Small intestine (tissue), 16 donors: ENCODE measurements around the gene LRRC39. TPM values are rescaled to one million over a fixed set of nuclear protein-coding genes. Genes with fewer than 3 reads are reported as not detected.
"Not testable (repeated sequence)": the region's sequence is repeated elsewhere in the genome, so short reads cannot be mapped to it uniquely, and the experiment has no call there.

Experiments used
- DNase-seq, 2 donors: peaks; one replicate each; pipeline versions ENCODE4 v3.0.0 to v3.0.0-alpha.2; 2013
- FAIRE-seq: peaks from 2 replicates; lab custom pipeline; 2012; peaks lifted over from hg19 to GRCh38; lab: Jason Lieb, UNC
- H3K27ac ChIP-seq, 3 donors: one replicate each; pipeline ENCODE4 v1.5.1; 2013; ENCODE audit warnings: low read length in 2 of 3, mild to moderate bottlenecking in 2 of 3, control low read depth in 1 of 3, inconsistent platforms in 1 of 3, low read depth in 1 of 3, moderate library complexity in 1 of 3
- H3K27me3 ChIP-seq, 3 donors: one replicate each; pipeline ENCODE4 v1.6.1; 2013; ENCODE audit warnings: low read length in 3 of 3, inconsistent platforms in 1 of 3; ENCODE audit not compliant: control insufficient read depth in 3 of 3, insufficient read depth in 3 of 3
- H3K36me3 ChIP-seq, 3 donors: one replicate each; pipeline ENCODE4 v1.6.1; 2013; ENCODE audit warnings: low read length in 3 of 3, inconsistent platforms in 1 of 3, low read depth in 1 of 3, mild to moderate bottlenecking in 1 of 3, moderate library complexity in 1 of 3; ENCODE audit not compliant: control insufficient read depth in 3 of 3, insufficient read depth in 2 of 3
- H3K4me1 ChIP-seq, 3 donors: one replicate each; pipeline ENCODE4 v1.6.1; 2013; ENCODE audit warnings: low read length in 2 of 3, inconsistent platforms in 1 of 3, low read depth in 1 of 3, mild to moderate bottlenecking in 1 of 3, moderate library complexity in 1 of 3; ENCODE audit not compliant: control insufficient read depth in 3 of 3, insufficient read depth in 2 of 3
- H3K4me3 ChIP-seq, 3 donors: one replicate each; pipeline ENCODE4 v1.5.1; 2013; ENCODE audit warnings: low read length in 3 of 3, control low read depth in 1 of 3, inconsistent platforms in 1 of 3, low read depth in 1 of 3, mild to moderate bottlenecking in 1 of 3, moderate library complexity in 1 of 3
- H3K9me3 ChIP-seq, 2 donors: one replicate each; pipeline ENCODE4 v1.6.1; 2013; ENCODE audit warnings: low read depth in 1 of 2, low read length in 1 of 2; ENCODE audit not compliant: control insufficient read depth in 2 of 2, insufficient read depth in 1 of 2
- WGBS, 3 donors: extraction: QIAGEN DNeasy Blood & Tissue Kit; methylation state at CpG; one replicate each; pipeline ENCODE4 v1.1.7; 2013; 5-methylcytosine and 5-hydroxymethylcytosine counted together
- long read RNA-seq, 10 donors: transcript quantifications; one replicate each; lab custom pipeline, GENCODE V29; 2026
- polyA plus RNA-seq, 4 donors: library from polyadenylated mRNA; stranded (reverse) in 3 of 4; unstranded in 1 of 4; fragments of 200-250 nt in 3 of 4; fragments of 120-200 nt in 1 of 4; gene quantifications; one replicate each; pipeline versions ENCODE4 v1.2.1 to v1.2.3, GENCODE V29; 2013
- donor health status: healthy with polysubstance abuse.
- donor health status: control.
- donor health status: control.
- donor health status: Bipolar disorder and iron deficiency.
- donor health status: healthy.

The LRRC39 gene
- polyA plus RNA-seq, result 1 to 10 TPM in 3 of 4 donors, under 1 TPM in 1; 0.34 to 2.7 (median 1.4) TPM
- long read RNA-seq, donor 1, result 0 reads
- long read RNA-seq, donor 2, result 0 reads
- long read RNA-seq, donor 3, result 0 reads
- long read RNA-seq, donor 4, result 0 reads
- long read RNA-seq, donor 5, result 0 reads
- long read RNA-seq, donor 6, result 0 reads
- long read RNA-seq, donor 7, result 0 reads
- long read RNA-seq, donor 8, result 0 reads
- long read RNA-seq, donor 9, result 0 reads
- long read RNA-seq, donor 10, result 0 reads

DNA sequence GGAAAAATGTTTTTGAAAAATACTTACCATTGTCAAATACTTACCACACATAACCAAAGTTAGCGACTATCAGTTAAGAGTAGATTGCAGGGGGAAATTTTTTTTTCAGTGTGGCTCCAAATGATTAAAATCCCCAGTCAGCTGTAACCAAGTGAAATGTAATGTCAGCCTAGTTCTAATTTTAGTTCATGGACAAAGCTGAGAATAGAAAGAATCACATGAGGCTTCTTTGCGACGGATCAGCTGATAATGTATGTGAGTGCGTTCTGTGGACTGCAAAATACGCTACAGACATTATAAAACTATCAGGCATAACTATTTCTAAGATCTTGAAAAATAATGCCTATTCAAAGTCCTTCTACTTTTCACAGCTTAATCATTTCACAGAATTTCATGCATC, at the start of gene LRRC39:
Gene LRRC39 (minus strand): TSS at position 166 of the 400 bp plus-strand sequence. CDS start 9,740 bp downstream, outside the sequence.
- no peaks in the 10 kb centered on the region for H3K27me3 ChIP-seq
- H3K27ac ChIP-seq, result no peak within 1 kb of the TSS
- no peak within 1 kb of the TSS for H3K4me3 ChIP-seq
- FAIRE-seq (no peak), DNase-seq (no peak)
- WGBS, 3 donors, result 68 to 75% (median 73%) methylated on average over 5 of the region's 5 CpGs
- no peaks in the 10 kb centered on the region for H3K36me3 ChIP-seq
- peaks cover 0 to 2% of the 10 kb centered on the region in 2 donors for H3K9me3 ChIP-seq
- no peaks in the 10 kb centered on the region for H3K4me1 ChIP-seq

DNA sequence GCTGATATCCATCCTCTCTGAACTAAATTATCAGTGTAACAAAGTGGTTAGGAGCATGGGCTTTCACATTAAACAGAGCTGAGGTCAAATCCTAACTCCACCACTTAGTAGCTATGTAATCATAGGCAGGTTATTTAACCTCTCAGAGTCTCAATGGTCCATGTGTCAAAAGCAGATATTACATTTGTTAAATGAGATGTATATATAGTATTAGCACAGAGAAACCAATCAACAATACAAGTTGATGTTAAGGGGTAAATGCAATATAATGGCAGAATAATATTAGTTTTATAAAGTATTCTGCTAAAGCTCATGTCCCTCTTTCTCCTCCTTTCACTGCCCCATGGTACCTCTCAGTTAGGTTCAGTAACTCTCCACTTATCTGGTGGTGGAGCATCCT, 44.4 kb upstream of the LRRC39 start:
- no peaks in the 10 kb centered on the region for H3K9me3 ChIP-seq
- no peak overlapping the region for H3K4me3 ChIP-seq
- DNase-seq, result no peak
- H3K4me1 ChIP-seq, result no peaks in the 10 kb centered on the region
- H3K27ac ChIP-seq, result no peak overlapping the region
- H3K36me3 ChIP-seq, result peaks cover 2 to 17% (median 3%) of the 10 kb centered on the region in 3 donors
- no peak for FAIRE-seq
- no peaks in the 10 kb centered on the region for H3K27me3 ChIP-seq

DNA sequence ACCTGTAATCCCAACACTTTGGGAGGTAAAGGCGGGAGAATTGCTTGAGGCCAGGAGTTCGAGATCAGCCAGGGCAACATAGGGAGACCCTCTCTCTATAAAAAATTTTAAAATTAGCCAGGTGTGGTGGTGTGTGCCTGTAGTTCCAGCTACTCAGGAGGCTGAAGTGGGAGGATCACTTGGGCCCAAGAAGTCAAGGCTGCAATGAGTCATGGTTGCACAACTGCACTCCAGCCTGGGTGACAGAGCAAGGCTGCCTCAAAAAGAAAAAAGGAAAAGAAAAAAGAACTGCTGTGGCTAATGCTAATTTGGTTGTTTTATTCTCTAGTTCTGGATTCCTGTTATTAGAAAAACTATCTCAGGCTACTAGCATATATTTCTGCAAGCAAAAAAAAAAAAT, 41.8 kb upstream of the LRRC39 start:
- no peaks in the 10 kb centered on the region for H3K27me3 ChIP-seq
- H3K9me3 ChIP-seq, result no peaks in the 10 kb centered on the region
- no peaks in the 10 kb centered on the region for H3K4me1 ChIP-seq
- H3K36me3 ChIP-seq, result peaks cover 2 to 20% (median 4%) of the 10 kb centered on the region in 3 donors
- DNase-seq (peak in 1 of 2 donors; percentile 4), FAIRE-seq (no peak)
- H3K4me3 ChIP-seq, result no peak overlapping the region
- 98 to 100% (median 99%) methylated on average over 2 of the region's 2 CpGs for WGBS, 3 donors
- no peak overlapping the region for H3K27ac ChIP-seq

DNA sequence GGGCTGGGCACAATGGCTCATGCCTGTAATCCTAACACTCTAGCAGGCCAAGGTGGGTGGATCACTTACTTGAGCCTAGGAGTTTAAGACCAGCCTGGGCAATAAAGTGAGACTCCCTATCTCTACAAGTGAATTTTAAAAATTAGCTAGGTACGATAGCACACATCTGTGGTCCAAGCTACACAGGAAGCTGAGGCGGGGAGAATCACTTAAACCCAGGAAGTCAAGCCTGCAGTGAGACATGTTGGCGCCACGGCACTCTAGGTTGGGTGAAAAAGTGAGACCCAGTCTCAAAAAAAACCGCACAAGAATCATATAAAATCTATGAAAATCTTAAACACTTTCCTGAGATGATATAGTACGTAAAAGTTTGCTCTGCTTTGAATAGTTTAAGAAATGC, 41.4 kb upstream of the LRRC39 start:
- FAIRE-seq (no peak), DNase-seq (no peak)
- Histone ChIP-seq H3K36me3 (peaks cover 2 to 19% (median 4%) of the 10 kb centered on the region in 3 donors), H3K9me3 (no peaks in the 10 kb centered on the region), H3K4me1 (no peaks in the 10 kb centered on the region), H3K27ac (no peak overlapping the region), H3K4me3 (no peak overlapping the region), H3K27me3 (no peaks in the 10 kb centered on the region)
- WGBS, 3 donors, result 76 to 77% (median 76%) methylated on average over 6 of the region's 6 CpGs

DNA sequence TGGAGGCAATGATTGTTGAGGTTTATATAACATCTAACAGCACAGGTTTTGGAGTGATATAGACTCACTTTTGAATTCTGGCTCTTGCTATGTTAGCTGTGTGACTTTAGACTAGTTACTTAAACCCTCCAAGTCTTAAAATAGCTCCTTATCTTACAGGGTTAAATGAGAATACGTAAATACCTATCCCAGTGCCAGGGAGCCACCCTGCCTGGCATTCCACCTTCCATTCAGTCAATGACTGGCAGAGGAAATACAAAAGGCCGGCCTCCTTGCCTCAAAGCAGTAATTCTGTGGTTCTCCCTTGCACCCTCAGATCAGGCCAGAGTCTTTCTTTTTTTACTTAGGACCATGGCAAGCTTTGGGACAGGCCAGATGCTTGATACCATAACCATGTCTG, 39.8 kb upstream of the LRRC39 start:
- Histone ChIP-seq H3K9me3 (no peaks in the 10 kb centered on the region), H3K4me1 (no peaks in the 10 kb centered on the region), H3K27me3 (no peaks in the 10 kb centered on the region), H3K27ac (no peak overlapping the region), H3K36me3 (peaks cover 2 to 28% (median 10%) of the 10 kb centered on the region in 3 donors), H3K4me3 (no peak overlapping the region)
- FAIRE-seq (no peak), DNase-seq (no peak)
- 77 to 84% (median 78%) methylated on average over 2 of the region's 2 CpGs for WGBS, 3 donors

DNA sequence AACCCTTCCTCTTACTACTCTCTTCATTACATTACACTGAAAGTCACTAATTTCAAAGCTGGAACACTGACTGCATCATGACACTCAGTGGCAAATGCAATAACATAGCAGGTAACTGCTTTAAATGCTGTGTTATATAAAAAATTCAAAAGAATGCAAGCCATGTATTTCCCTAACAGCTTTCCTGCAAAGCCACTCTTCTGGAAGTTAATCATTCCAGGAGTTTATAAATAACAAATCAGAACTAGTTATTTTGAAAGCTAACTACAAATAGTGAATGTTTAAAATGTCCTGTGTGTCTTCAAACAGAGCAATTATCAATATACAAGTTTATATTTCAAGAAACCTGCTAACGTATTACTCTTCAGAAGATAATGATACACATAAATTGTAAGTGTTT, 37.0 kb upstream of the LRRC39 start:
- Histone ChIP-seq H3K9me3 (no peaks in the 10 kb centered on the region), H3K4me3 (no peak overlapping the region), H3K27me3 (no peaks in the 10 kb centered on the region), H3K27ac (no peak overlapping the region), H3K4me1 (no peaks in the 10 kb centered on the region), H3K36me3 (peaks cover 2 to 34% (median 14%) of the 10 kb centered on the region in 3 donors)
- 90 to 100% (median 91%) methylated on average over 1 of the region's 1 CpG for WGBS, 3 donors
- FAIRE-seq, result no peak
- no peak for DNase-seq

DNA sequence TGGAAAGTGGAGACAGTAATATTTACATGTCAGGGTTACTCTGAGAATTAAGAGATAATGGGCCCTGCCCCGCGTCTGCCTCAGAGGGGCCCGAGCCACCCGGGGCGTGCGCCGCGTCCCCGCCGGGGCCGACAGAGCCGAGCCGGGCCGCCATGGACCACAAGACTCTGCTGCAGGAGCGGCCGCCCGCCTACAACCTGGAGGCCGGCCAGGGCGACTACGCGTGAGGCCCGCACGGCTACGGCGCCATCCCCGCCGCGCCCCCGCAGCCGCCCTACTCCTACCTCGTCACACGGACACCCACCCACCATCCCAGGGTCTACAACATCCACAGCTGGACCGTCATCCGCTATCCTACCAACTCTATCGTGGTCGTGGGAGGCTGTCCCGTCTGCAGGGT, 35.1 kb upstream of the LRRC39 start:
- H3K9me3 ChIP-seq, result no peaks in the 10 kb centered on the region
- WGBS, 3 donors, result 97 to 98% (median 97%) methylated on average over 33 to 37 of the region's 37 CpGs
- FAIRE-seq, result no peak
- no peak overlapping the region for H3K4me3 ChIP-seq
- no peak for DNase-seq
- no peak overlapping the region for H3K27ac ChIP-seq
- H3K4me1 ChIP-seq, result no peaks in the 10 kb centered on the region
- H3K27me3 ChIP-seq, result no peaks in the 10 kb centered on the region
- H3K36me3 ChIP-seq, result peaks cover 2 to 35% (median 14%) of the 10 kb centered on the region in 3 donors

DNA sequence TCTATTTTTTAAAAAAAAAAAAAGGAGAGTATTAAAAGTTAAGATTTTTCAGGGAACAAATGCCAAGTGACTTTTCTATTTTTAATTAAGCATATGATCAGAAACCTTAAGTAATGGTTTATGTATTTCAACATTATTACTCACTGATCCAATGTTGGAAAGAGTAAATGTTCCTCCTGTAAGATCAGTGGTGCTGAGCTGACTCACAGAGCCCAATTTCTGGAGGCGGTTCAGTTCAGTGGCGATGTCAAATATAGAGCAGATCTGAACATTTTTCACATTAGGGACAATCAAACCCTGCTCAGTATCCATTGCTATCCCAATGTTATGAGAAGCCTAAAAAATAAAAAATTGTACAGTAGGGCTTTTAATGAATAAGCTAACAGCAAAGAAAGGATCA, 28.2 kb upstream of the LRRC39 start:
- 98 to 100% (median 98%) methylated on average over 2 of the region's 2 CpGs for WGBS, 3 donors
- no peak overlapping the region for H3K27ac ChIP-seq
- FAIRE-seq (no peak), DNase-seq (no peak)
- no peak overlapping the region for H3K4me3 ChIP-seq
- H3K4me1 ChIP-seq, result no peaks in the 10 kb centered on the region
- H3K27me3 ChIP-seq, result no peaks in the 10 kb centered on the region
- H3K9me3 ChIP-seq, result no peaks in the 10 kb centered on the region
- H3K36me3 ChIP-seq, result peaks cover 3 to 20% (median 3%) of the 10 kb centered on the region in 3 donors

DNA sequence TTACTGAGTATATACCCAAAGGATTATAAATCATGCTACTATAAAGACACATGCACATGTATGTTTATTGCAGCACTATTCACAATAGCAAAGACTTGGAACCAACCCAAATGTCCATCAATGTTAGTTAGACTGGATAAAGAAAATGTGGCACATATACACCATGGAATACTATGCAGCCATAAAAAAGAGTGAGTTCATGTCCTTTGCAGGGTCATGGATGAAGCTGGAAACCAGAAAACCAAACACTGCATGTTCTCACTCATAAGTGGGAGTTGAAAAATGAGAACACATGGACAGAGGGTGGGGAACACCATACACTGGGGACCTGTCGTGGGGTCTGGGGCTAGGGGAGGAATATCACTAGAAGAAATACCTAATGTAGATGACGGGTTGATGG, 27.5 kb upstream of the LRRC39 start:
- H3K4me3 ChIP-seq, H3K4me1 ChIP-seq, DNase-seq, H3K27ac ChIP-seq, H3K9me3 ChIP-seq, H3K27me3 ChIP-seq, FAIRE-seq: not testable (repeated sequence)
- peaks cover 1 to 20% (median 3%) of the 10 kb centered on the region in 3 donors for H3K36me3 ChIP-seq
- 94 to 100% (median 98%) methylated on average over 2 of the region's 2 CpGs for WGBS, 3 donors
